Activated T-cell treated with anti-CD3 and anti-CD28 coated beads for 24 hours (primary cell): ENCODE data around the gene ADAMTS17.
A peak's percentile ranks its signal among the peaks of the same experiment; 100 is the strongest.

Experiments used
- DNase-seq: peaks from one replicate; pipeline ENCODE4 v3.0.0-alpha.2; 2020; ENCODE audit warnings: low read depth

ADAMTS17 gene, protein sequence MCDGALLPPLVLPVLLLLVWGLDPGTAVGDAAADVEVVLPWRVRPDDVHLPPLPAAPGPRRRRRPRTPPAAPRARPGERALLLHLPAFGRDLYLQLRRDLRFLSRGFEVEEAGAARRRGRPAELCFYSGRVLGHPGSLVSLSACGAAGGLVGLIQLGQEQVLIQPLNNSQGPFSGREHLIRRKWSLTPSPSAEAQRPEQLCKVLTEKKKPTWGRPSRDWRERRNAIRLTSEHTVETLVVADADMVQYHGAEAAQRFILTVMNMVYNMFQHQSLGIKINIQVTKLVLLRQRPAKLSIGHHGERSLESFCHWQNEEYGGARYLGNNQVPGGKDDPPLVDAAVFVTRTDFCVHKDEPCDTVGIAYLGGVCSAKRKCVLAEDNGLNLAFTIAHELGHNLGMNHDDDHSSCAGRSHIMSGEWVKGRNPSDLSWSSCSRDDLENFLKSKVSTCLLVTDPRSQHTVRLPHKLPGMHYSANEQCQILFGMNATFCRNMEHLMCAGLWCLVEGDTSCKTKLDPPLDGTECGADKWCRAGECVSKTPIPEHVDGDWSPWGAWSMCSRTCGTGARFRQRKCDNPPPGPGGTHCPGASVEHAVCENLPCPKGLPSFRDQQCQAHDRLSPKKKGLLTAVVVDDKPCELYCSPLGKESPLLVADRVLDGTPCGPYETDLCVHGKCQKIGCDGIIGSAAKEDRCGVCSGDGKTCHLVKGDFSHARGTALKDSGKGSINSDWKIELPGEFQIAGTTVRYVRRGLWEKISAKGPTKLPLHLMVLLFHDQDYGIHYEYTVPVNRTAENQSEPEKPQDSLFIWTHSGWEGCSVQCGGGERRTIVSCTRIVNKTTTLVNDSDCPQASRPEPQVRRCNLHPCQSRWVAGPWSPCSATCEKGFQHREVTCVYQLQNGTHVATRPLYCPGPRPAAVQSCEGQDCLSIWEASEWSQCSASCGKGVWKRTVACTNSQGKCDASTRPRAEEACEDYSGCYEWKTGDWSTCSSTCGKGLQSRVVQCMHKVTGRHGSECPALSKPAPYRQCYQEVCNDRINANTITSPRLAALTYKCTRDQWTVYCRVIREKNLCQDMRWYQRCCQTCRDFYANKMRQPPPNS

DNA sequence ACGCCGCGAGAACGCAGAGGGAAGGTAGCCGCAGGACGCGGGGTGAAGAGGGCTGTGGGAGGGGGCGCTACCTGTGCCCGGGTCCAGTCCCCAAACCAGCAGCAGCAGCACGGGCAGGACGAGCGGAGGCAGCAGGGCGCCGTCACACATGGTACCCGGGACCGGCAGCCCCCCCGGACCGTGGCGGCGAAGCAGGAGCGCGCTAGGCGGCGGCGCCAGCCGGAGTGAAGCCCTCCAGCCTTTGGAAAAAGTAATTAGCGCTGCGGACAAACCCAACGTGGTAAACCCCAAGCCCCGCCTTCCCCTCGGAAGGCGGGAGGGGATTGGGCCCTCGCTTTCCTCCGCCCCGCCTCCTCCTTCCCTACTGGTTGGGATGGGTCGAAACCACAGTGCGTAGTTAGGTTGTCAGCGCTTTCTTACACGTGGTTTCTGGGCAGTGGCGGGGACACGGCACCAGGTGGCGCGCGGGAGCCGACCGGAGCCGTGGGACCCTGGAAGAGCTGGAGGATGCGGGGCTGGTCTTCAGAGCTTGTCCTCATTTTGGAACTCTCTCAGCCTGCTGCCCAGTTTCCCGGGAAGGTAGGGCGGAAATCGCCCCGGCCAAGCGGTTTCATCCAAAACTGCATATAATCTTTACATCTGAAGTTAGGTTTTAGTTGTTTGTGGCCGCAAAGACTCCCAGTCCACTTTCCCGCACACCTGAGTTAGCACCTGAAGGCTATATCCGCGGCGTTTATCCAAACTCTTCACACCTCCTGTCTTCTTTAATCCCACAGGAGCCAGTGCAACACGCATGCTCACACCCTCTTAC lies at the start of gene ADAMTS17:
Gene ADAMTS17 (minus strand): TSS at position 226 of the 811 bp plus-strand sequence. CDS start 76 bp downstream, at position 150.
- DNase-seq = peak; percentile 94

DNA sequence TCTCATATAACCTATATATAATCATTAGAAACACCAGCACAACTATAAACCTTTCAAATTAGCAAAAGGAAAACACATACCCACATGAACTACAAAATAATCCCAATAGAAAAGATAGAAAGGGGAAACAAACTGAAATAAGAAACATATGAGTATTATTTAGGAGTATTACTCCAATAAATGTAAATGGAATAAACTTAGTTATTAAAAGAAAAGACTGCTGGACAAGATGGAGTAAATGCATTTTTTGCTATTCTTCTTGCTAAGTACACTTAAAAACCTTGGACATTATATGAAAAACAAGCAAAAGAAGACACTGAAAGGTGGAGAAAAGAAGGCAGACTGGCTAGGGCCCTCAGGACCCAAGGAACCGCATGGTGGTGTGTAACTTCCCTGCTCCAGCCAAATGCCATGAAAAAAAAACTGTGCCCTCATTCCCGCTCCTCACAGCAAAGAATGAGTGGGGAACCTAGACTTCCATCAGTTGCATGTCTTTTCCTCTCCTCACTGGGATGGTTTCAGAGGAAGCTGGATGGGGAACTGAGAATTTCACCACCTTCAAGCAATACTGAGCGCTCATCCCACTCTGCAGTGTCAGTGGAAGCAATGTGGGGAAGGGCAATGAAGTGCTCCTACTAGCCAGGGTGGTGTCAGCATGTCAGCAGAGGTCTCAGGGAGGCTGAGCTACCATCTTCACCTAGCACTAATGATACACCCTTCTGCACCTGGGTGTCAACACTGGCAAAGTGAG lies 43.7 kb upstream of the ADAMTS17 start:
- DNase-seq = no peak

DNA sequence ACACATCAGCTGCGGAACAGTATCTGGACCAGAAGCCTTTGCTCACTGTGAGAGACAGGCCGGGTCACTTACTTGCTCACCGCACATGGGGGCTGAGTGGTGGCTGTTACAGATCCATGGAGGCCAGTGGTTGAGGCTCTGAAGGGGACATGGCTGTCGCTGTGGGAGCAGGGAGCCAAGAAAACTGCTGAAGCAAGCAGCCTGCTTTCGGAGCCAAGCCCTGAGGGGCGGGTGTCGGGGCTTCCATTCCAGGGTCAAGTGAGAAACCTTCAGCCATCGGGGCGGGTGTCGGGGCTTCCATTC lies 42.3 kb upstream of the ADAMTS17 start:
- no peak for DNase-seq

DNA sequence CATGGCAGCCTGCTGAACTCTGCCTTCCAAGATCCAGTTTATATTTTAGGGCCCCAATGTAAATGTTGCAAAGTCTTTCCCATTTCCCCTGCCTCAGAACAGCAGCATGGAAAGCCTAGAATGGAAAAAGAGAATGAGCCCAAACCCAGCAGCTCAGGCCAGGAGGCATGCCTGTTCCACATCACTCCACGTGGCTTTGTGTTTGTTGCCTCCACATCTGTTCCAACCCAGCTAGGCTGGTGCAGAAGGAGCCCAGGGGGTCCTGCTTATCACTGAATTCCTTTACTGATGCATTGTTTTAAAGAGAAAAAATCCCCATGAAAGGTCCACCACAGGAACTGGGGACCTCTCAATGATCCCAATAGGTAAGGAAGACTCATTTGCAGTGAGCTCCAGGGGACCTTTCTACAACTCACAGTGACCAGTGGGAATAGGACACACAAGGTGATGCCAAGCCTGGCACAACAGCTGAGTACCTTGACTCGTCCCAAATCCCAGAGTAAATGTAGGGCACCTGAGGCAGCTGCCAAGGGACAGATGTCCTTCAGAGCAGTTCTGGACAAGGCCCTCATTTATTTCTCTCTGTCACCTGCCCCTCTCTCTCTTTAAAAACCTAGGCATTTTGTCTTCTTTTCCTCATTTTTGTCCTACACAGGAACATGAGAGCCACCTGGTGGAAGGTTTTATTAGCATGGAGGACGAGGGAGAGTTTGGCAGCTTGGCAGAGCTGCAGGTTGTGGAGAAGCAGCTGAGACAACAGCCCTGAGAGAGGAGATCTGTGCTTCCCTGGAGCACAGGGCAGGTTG lies 41.7 kb upstream of the ADAMTS17 start:
- DNase-seq = peak; percentile 8

DNA sequence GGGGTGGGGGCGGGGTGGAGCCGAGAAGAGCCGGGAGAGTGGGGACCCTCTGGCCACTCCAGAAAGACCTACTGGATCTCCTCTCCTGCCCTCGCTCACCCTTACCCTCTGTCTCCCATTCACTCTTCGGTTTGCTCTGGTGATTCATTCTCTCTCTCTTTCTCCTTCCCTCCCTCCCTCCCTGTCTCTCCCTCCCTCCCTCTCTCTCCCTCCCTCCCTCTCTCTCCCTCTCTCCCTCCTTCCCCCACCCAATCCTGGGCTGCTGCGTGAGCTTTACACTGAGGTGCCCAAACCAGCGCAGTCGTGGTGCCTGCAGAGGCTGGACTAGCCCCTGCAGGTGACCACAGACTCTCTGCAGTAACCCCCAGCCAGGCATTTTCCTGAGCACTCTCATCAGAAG lies 32.2 kb upstream of the ADAMTS17 start:
- no peak for DNase-seq

DNA sequence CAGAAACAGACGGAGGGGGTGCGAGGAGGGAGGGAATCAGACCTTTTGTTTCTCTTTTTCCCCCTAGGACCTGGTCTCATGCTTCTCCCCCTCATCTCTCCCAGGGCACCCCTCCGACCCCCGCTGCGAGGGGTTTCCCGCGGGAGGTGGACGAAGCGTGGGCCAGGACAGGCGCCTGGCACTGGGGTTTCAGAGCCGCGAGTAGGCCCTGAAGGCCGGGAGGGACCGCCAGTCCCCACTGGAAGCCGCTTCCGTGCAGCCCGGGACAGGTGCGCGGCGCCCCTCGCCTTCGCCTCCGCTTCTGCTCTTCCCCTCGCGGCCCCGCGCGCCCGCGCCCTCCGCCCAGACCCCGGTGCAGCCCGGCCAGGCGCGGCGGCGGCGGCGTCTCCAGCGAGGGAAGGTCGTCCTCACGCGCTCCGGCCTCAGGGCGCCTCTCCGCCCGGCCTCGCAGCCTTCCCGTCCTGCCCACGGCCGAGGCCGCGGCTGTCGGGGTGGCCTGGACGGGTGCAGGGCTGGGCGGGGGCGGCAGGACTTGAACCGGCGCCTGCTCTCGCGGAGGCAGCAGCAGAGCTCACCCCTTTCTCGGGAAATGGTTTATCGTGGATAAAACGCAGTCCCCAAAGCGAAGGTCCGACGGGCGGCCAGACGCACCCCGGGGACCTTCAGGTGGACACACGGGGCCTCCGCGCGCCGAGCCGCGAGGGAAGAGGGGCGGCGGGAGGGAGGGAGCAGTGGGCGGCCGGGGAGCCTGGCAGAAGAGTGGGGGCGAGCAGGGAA lies 31.5 kb upstream of the ADAMTS17 start:
- DNase-seq = no peak

DNA sequence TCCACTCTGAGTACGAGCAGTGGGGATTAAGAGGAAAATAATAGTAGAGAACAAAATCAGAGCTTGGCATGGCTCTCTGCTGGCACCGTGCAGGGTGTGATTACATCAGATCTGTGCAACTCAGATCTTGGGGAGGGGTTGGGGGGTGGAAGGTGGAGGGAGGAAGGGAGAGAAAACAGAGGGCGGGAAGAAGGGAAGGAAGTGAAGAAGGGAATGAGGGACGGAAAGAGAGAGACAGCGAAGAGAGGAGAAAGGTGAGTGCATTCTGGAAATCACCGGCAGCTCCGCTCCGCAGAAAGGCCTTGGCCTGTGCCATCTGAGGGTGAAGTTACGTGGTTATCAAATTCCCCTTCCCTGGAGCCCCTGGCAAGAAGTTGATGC lies 31.0 kb upstream of the ADAMTS17 start:
- no peak for DNase-seq

DNA sequence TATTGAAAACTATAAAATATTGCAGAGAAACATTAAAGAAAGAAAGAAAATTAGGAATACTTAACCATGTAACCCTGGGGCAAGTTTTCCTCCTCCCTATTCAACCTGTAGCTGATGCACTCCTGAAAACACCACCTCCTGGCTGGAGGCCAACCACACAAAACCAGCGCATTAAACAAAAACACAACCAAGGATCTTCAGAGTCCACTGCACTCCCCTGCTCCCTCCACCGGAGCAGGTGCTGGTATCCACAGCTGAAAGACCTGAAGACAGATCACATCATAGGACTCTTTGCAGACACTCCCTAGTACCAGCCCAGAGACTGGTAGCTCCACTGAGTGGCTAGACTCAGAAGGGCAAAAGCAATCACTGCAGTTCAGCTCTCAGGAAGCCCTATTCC lies 13.6 kb upstream of the ADAMTS17 start:
- no peak for DNase-seq

DNA sequence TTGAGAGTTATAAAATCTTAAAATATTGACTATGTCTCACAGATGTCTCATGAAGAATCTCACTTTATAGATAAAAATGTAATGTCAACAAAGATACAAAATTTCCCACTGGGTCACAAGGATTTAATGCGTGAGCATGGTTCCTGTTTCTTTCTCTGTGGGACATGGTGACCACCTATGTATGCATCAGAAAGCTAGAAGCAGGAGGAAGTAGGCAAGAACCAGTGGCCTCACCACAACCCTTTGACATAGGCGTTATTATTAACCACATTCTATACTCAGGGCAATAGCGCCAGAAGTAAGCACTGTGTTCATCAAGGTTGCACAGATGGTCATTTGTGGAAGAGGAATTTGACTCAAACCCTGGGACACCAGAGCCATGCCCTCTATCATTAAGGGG lies 11.7 kb upstream of the ADAMTS17 start:
- DNase-seq = no peak

DNA sequence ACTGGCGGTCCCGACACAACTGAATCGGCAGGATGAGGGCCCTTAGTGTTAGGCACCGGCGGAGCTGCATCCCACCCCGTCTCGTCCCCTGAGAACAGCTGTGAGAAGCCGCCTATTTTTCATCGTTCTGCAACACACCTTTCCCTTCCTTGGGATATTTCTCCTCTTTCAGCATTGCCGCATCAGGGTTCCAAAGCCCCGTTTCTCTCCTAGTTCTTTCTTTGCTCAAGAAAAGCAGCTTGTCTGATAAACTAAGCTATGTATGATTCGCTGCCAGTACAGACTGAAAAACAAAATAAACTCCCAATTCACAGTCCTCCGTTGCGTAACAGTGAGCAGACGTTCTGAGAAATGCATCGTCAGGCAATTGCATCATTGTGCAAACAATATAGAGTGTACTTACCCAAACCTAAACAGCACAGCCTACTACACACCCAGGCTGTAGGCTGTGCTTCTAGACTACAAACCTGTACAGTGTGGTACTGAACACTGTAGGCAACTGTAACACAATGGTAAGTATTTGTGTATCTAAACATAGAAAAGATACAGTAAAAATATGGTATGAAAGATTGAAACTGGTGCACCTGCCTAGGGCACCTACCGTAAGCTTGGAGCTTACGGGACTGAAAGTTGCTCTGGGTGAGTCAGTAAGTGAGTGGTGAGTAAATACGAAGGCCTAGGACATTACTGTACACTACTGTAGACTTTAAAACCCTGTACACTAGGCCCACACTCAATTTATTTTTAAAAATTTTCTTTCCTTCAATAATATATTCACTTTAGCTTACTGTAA lies 8.9 kb upstream of the ADAMTS17 start:
- DNase-seq = no peak

DNA sequence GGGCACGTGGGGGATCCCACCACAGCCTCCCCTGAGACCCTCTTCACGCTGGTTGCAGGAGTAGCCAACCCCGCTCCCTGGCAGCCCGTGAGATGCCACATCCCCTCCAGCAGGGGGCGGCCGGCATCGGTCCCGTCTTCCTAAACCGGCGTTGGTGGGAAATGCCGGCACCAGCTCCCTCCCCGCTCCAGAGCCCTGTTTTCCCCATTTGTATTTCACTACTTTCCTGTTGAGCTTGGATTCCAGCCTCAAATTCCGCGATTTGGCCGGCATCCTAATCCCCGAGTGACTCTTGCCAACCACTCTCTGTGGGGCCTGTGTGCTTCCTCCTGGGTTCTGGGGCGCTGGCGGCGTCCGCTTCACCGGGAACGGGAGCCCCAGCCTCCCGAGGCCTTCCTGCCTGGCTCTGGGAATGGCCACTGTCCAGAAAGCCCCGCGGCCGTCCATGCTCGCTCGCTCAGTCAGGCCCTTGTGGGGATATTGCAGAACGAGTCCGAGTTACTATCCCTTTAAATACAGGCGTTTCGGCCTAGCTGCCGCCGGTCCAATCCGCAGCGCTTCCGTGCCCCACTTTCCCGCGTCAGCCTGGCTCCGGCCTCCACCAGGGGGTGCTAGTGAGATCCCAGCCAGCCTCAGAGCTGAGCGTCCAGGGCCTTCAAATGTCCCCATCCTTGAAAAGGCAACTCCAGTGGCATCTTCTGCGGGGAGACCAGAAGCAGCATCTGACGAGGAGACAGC lies 8.1 kb upstream of the ADAMTS17 start:
- peak; percentile 84 for DNase-seq

DNA sequence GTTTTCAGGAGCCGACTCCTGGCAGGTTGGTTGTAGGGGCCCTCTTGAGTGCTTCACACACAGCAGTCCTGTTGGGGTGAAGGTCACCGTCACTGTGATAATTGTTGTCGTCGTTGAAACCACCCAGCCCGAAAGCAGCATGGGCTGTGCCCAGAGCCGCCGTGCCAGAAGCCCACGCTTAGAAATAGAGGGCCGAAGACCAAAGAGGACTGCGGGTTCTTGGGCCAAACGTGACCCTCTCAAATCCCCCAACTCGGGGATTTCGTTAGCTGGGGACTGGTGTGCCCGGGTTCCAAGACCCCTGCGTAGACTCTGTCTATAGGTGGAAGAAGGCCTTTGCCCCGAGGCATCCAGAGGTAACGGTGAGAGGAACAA lies 7.5 kb upstream of the ADAMTS17 start:
- no peak for DNase-seq

DNA sequence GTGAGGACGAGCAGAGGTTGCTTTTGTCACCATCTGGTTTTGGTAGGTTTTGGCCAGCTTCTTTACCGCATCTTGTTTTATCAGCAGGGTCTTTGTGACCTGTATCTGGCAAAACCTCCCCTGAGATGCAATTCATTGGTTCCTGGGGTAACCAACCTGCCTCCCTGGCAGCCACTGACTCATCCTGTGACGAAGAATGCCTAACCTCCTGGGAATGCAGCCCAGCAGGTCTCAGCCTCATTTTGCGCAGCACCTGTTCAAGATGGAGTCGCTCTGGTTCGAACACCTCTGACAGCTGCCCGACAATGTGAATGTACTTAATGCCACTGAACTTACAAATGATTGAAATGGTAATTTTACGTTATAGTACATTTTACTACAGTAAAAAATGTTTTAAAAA lies 6.8 kb upstream of the ADAMTS17 start:
- no peak for DNase-seq

DNA sequence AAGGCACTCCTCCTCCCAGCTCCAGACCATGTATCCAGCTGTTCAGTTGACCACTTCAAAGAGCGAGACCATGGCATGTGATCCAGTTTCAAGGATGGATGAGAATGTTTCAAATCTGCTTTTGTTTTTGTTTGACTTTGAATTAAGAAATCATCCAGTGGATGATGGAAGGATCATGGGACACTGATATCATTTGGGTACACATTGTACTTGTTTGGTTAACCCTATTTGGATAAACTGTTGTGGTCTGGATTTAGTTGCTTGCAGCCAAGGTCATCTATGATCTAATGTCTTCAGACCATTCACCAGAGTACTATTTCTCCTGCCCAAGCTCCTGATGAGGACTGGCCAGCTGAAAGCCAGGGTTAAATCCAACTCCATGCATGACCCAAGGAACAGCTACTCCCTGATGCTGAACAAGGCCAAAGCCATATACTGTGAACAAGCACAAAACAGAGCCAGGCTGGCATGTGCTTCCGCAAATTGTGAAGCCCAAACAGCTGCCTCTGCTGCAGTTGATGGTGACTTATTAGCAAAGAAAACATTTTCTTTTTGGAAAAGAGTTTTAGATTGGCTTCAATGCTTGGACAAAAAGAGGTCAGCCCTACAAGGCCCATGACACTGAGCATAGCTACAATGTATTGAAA lies 5.2 kb upstream of the ADAMTS17 start:
- no peak for DNase-seq

DNA sequence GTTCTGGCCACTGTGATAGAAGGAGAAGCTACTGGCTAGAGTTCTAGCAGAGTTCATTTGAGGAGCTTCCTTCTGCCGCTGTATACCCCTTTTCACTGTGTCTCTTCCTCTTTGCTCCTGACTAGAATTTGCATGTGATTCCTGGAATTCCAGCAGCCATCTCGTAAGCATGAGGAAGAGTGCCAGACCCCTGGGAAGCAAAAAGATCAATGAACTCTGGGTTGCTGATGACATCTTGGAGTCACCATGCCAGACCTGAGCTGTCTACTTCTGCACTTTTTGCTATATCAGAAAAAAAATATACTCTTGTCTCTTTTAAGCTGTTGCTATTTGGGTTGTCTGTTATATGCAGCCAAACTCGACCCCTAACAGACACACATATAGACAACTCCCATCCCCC lies 3.7 kb upstream of the ADAMTS17 start:
- DNase-seq = no peak

DNA sequence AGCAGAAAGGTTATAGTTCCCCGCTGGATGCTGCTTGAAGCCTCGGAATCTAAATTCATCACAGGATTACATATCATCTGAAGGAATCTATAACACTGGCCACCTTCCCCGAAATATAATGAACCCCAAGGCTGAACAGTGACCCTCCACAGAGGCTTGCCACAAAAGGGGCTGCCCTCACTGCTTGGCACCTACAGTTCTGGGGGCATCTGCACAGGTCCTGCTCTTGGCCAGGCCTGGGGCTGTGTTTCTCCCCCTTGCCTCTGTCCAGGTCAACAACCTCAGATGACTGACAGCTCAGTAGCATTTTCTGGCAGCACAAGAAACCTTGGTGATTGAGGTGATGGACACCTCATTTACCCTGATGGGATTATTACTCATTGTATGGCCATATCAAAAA lies 1.5 kb upstream of the ADAMTS17 start:
- DNase-seq = no peak

DNA sequence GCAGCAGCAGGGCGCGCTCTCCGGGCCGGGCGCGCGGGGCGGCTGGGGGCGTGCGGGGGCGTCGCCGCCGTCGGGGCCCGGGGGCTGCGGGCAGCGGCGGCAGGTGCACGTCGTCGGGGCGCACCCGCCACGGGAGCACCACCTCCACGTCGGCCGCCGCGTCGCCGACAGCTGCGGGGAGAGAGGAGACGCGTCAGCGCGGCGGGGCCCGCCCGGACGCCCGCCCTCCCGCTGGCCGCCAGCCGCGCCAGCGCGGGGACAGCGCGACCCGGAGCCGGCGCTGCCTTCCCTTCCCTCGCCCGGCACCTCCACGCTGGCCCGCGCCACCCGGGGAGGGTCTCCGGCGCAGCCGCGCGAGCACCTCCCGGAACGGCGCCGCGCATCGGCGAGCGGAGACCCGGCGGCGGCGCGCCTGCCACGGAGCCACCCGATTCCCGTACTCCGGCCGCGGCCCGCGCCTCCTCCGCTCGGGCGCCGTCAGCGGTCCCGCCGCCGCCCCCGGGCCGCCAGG lies 481 bp downstream of the ADAMTS17 start:
- no peak for DNase-seq
